Pancreas (tissue), 10 donors: ENCODE results near the gene CCDC188. TPM values are rescaled to one million over a fixed set of nuclear protein-coding genes. Genes with fewer than 3 reads are reported as not detected.
A peak's percentile ranks its signal among the peaks of the same experiment; 100 is the strongest.

Experiments
- ATAC-seq, 4 donors: fragments of 200-7000 bp; cut with Tn5 transposase; one replicate each; pipeline versions ENCODE4 v1.8.0 to v1.9.1; 2020; ENCODE audit warnings: mild to moderate bottlenecking in 4 of 4, moderate library complexity in 4 of 4
- DNase-seq, 6 donors: peaks; one replicate each; pipeline ENCODE4 v3.0.0-alpha.2; 2020
- FAIRE-seq: peaks from 2 replicates; lab custom pipeline; 2012; peaks lifted over from hg19 to GRCh38; lab: Jason Lieb, UNC
- H3K27ac ChIP-seq, 4 donors: fragments of 200-600 bp; sonication (generic); 1 replicate in 3 of 4; 2 replicates in 1 of 4; pipeline versions ENCODE4 v1.5.0 to v1.8.0; 2020
- H3K27me3 ChIP-seq, 4 donors: fragments of 200-600 bp; one replicate each; pipeline ENCODE4 v1.8.0; 2021
- H3K36me3 ChIP-seq, 3 donors: fragments of 200-600 bp; sonication (generic) in 1 of 3; one replicate each; pipeline versions ENCODE4 v1.5.0 to v1.8.0; 2020 to 2021
- H3K4me1 ChIP-seq, 3 donors: fragments of 200-600 bp; one replicate each; pipeline ENCODE4 v1.8.0; 2021
- H3K4me3 ChIP-seq, 4 donors: fragments of 200-600 bp; sonication (generic) in 2 of 4; one replicate each; pipeline versions ENCODE4 v1.5.0 to v1.8.0; 2020 to 2021
- H3K9me3 ChIP-seq, 4 donors: fragments of 200-600 bp; one replicate each; pipeline ENCODE4 v1.8.0; 2021
- CTCF ChIP-seq, 4 donors: fragments of 200-600 bp; sonication (generic) in 3 of 4; IDR thresholded peaks; one replicate each; pipeline versions ENCODE4 v1.5.0 to v1.8.0; 2021; ENCODE audit warnings: antibody characterized with exemption in 4 of 4
- WGBS, 2 donors: extraction: QIAGEN DNeasy Blood & Tissue Kit; methylation state at CpG; one replicate each; pipeline ENCODE4 v1.1.7; 2013; 5-methylcytosine and 5-hydroxymethylcytosine counted together
- intact Hi-C, 3 donors: fragments of 100-400 bp; cut with DNase I; formaldehyde crosslinking; loops; one replicate each; pipeline versions ENCODE4 v1.11.1 to v1.14.2; 2022
- polyA plus RNA-seq, 2 donors: library from polyadenylated mRNA; stranded (reverse); fragments of 200-250 nt; gene quantifications; one replicate each; pipeline ENCODE4 v1.2.3, GENCODE V29; 2013
- total RNA-seq, 6 donors: library from RNA; stranded (reverse); fragmentation: NEBNext Ultra II Directional in 4 of 6; extraction: Animal tissue kit (Norgen Biotek cat#: 25700) in 4 of 6; gene quantifications; one replicate each; pipeline versions ENCODE4 v1.2.1 to v1.2.4, GENCODE V29; 2021 to 2023
- donor health status: healthy with polysubstance abuse.
- donor health status: DM: no; HTN: no; CAD: no; lungs with moderate emphysema.
- donor health status: DM: no; HTN: no; CAD: no.
- donor health status: control.
- donor health status: control.
- donor health status: Bipolar disorder and iron deficiency.
- donor health status: DM: yes; HTN: yes; CAD: no.
- donor health status: DM: no; HTN: no; CAD: no.
- donor health status: DM: no; HTN: no; CAD: no.
- donor health status: DM: yes; HTN: yes; CAD: no.

Gene CCDC188
- total and polyA plus RNA-seq, 8 donors: 0.31 to 7.1 (median 0.44) TPM; not detected in 1

DNA sequence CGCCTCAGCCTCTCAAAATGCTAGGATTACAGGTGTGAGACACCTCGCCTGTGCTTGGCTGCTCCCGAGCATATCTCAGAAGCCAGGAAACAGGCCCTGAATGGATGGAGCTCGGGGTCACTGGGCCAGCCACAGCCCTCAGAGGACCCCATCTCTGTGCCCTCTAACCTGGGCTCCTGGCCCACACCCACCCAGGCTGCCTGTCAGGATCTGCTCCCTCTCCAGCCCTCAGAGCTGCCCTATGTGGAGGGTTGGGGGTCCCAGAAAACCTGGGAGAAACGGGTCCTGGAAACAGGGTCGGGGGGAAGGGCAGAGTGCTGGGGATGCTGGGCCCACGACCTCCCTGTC, 5.2 kb upstream of the CCDC188 start:
- intact Hi-C loops: loop anchor here (2.0 to 10.0 kb wide), 4 partner anchors 79 to 129 kb away; no protein-coding TSS in a partner anchor
- Histone ChIP-seq H3K9me3 (no peaks in the 10 kb centered on the region), H3K4me1 (no peaks in the 10 kb centered on the region), H3K27me3 (no peaks in the 10 kb centered on the region), H3K4me3 (no peak overlapping the region), H3K36me3 (no peaks in the 10 kb centered on the region), H3K27ac (no peak overlapping the region)
- ATAC-seq: no peak
- TF ChIP-seq CTCF (IDR thresholded peaks at IDR 0.05): no peak
- DNase-seq: no peak
- WGBS, 2 donors: 45 to 59% methylated on average over 7 of the region's 7 CpGs
- no peak for FAIRE-seq

DNA sequence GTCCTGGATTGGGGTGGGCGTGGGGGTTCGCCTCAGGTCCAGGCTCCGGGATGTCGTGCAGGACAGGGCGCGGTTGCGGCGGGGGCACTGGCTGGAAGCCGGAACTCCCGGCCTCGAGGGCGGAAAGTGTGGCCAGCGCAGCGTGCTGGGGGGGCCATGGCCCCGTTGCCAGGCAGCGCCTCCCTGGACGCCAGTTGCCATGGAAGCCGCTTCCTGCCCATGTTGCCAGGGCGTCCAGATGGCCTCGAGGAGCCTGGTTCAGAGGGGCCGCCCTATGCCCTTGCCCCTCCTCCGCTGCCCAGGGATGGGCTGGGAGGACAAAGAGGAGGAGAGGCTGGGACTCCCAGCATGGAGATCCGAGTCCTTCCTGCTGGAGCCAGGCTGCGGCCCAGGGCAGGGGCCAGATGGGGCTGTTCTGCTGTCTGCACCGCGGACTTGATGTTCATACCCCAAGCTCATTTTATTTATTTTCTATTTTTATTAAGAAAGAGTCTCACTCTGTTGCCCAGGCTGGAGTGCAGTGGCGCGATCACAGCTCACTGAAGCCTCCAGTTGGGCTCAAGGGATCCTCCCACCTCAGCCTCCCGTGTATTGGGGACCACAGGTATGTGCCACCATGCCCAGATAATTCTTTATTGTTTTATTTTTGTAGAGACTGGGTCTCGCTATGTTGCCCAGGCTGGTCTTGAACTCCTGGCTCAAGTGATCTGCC, 4.6 kb upstream of the CCDC188 start:
- ATAC-seq: peak in 2 of 4 donors; percentile 65 to 71

GRCh38 chr22:20154602-20155187, 3.8 kb upstream of the CCDC188 start:
- no peak for FAIRE-seq
- TF ChIP-seq CTCF (IDR thresholded peaks at IDR 0.05): no peak
- no peaks in the 10 kb centered on the region for H3K4me1 ChIP-seq
- H3K36me3 ChIP-seq: no peaks in the 10 kb centered on the region
- peak in 2 of 4 donors; percentile 10 to 11 for ATAC-seq
- no peak for DNase-seq
- H3K4me3 ChIP-seq: no peak overlapping the region
- no peaks in the 10 kb centered on the region for H3K27me3 ChIP-seq
- intact Hi-C loops: loop anchor here in 2 of 3 donors (5.0 to 10.0 kb wide), 3 partner anchors 80 to 130 kb away; no protein-coding TSS in a partner anchor
- WGBS, 2 donors: 39 to 41% methylated on average over 6 to 14 of the region's 14 CpGs
- no peak overlapping the region for H3K27ac ChIP-seq
- no peaks in the 10 kb centered on the region for H3K9me3 ChIP-seq

More for the DNA sequence above, 4.6 kb upstream of the CCDC188 start:
- H3K9me3 ChIP-seq: no peaks in the 10 kb centered on the region
- no peaks in the 10 kb centered on the region for H3K36me3 ChIP-seq
- H3K27me3 ChIP-seq: no peaks in the 10 kb centered on the region
- DNase-seq: peak in 1 of 6 donors; percentile 29
- no peak overlapping the region for H3K27ac ChIP-seq
- intact Hi-C loops: loop anchor here (2.0 to 10.0 kb wide), 4 partner anchors 79 to 129 kb away; no protein-coding TSS in a partner anchor
- WGBS, 2 donors: 50 to 63% methylated on average over 29 to 30 of the region's 30 CpGs
- H3K4me3 ChIP-seq: no peak overlapping the region
- no peak for TF ChIP-seq CTCF (IDR thresholded peaks at IDR 0.05)
- no peak for FAIRE-seq
- H3K4me1 ChIP-seq: no peaks in the 10 kb centered on the region

GRCh38 chr22:20153945-20154344, 3.1 kb upstream of the CCDC188 start:
- no peak for FAIRE-seq

More at GRCh38 chr22:20153945-20154344, 3.1 kb upstream of the CCDC188 start:
- H3K4me3 ChIP-seq: no peak overlapping the region
- H3K9me3 ChIP-seq: no peaks in the 10 kb centered on the region
- no peaks in the 10 kb centered on the region for H3K36me3 ChIP-seq
- no peak overlapping the region for H3K27ac ChIP-seq
- no peak for ATAC-seq
- intact Hi-C loops: loop anchor here in 1 of 3 donors (10.0 kb wide), 2 partner anchors 81 to 131 kb away; no protein-coding TSS in a partner anchor
- 59 to 67% methylated on average over 16 of the region's 16 CpGs for WGBS, 2 donors
- H3K27me3 ChIP-seq: no peaks in the 10 kb centered on the region
- no peaks in the 10 kb centered on the region for H3K4me1 ChIP-seq
- TF ChIP-seq CTCF (IDR thresholded peaks at IDR 0.05): no peak
- no peak for DNase-seq
